ENCODE measurements around the gene ABHD15.

Gene ABHD15

DNA sequence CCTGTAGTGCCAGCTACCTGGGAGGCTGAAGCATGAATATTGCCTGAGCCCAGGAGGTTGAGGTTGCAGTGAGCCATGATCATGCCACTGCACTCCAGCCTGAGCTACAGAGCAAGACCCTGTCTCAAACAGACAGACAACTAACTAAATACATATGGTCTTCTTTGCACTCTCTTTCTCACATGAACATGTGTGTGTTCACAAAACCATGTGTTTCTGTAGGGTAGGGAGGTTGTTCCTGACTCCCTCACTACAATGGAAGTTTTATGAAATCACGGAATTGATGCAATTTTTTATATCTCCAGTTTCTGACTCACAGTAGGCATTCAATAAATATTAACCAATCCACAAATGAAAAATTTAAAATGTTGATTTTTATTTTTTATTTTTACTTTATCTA, 48.5 kb downstream of the ABHD15 start:
- DNase-seq (ENCODE audit: low read depth, low spot score) = no peak

DNA sequence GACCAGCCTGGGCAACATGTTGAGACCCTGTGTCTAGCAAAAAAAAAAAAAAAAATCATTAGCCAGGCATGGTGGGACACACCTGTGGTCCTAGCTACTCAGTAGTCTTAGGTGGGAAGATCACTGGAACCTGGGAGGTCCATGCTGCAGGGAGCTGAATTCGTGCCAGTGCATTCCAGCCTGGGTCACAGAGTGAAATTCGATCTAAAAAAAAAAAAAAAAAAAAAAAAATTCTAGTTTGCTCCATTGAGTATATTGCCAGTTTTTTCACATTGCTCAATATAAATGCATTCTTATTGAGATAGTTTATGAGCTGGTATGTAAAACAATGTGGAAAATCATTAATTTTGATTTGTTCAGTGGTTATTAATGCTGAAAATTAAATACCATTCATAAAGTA, 52.0 kb downstream of the ABHD15 start:
- no peak for DNase-seq (ENCODE audit: low read depth, low spot score)

DNA sequence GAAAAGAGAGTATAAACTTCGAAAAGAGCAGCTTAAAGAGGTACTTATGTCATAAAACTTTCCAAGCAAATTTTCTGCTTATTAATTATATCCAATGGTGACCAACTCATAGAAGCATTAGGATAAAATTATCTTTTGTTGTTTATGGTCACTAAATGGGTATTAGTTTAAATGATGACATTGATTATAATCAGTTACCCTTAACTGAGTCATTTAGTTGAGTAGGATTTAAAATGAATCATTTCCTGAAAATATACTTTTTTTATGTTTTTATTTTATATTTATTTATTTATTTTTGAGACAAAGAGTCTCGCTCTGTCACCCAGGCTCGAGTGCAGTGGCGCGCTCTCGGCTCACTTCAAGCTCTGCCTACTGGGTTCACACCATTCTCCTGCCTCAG, 55.9 kb downstream of the ABHD15 start:
- no peak for DNase-seq (ENCODE audit: low read depth, low spot score)

Measured in activated naive CD8-positive, alpha-beta T cell treated with anti-CD3 and anti-CD28 coated beads, Interleukin-2, amount 50 U/mL, for 16 hours (primary cell).